A673 (cell line): ENCODE results near the gene PKLR.

Experiments
- CTCF ChIP-seq: fragments of 300-800, 200-600 bp; sonication (generic); conservative IDR thresholded peaks from 2 replicates; pipeline ENCODE4 v1.5.1; 2017; ENCODE audit warnings: low read depth, mild to moderate bottlenecking, antibody characterized with exemption, low read length, moderate library complexity, mixed read lengths
- EZH2 ChIP-seq: fragments of 200-600 bp; sonication (generic); IDR thresholded peaks from 2 replicates; pipeline ENCODE4 v1.6.1; 2017; ENCODE audit warnings: borderline replicate concordance, low read depth, mild to moderate bottlenecking, mixed read lengths, antibody characterized with exemption, low read length; ENCODE audit not compliant: poor library complexity, severe bottlenecking

- TF ChIP-seq CTCF (no peak), EZH2 (no peak)
These were observed 47.0 kb downstream of the PKLR start for GRCh38 chr1:155254228-155254713.
